HepG2 (cell line): ENCODE data around the gene COX7C. TPM values are rescaled to one million over a fixed set of nuclear protein-coding genes. Genes with fewer than 3 reads are reported as not detected.

Experiments used
- ELF3 ChIP-seq: IDR thresholded peaks from 2 replicates; pipeline ENCODE4 v1.6.1; 2016; ENCODE audit warnings: missing genetic modification reagents, missing compliant biosample characterization
- MBNL3 ChIP-seq: fragments of 250-450 bp; sonication (Bioruptor Pico); conservative IDR thresholded peaks from 2 replicates; pipeline ENCODE4 v1.8.0; 2022; ENCODE audit warnings: mild to moderate bottlenecking, inconsistent platforms
- MTA3 ChIP-seq: sonication (generic); formaldehyde crosslinking; IDR thresholded peaks from 2 replicates; pipeline ENCODE4 v1.4.0; 2020; ENCODE audit warnings: missing genetic modification reagents
- NPAS2 ChIP-seq: sonication (generic); formaldehyde crosslinking; IDR thresholded peaks from 2 replicates; pipeline ENCODE4 v1.8.0; 2022; ENCODE audit warnings: mild to moderate bottlenecking, missing genetic modification reagents, borderline replicate concordance
- SAFB2 ChIP-seq: sonication (generic); formaldehyde crosslinking; IDR thresholded peaks from 2 replicates; pipeline ENCODE4 v1.5.1; 2020; ENCODE audit warnings: missing genetic modification reagents, low read depth, mild to moderate bottlenecking, borderline replicate concordance
- SIX4 ChIP-seq: sonication (generic); formaldehyde crosslinking; IDR thresholded peaks from 2 replicates; pipeline ENCODE4 v1.4.0; 2020; ENCODE audit warnings: missing genetic modification reagents
- YEATS4 ChIP-seq: sonication (generic); formaldehyde crosslinking; IDR thresholded peaks from 2 replicates; pipeline ENCODE4 v1.4.0; 2020; ENCODE audit warnings: missing genetic modification reagents, borderline replicate concordance
- ZNF256 ChIP-seq: sonication (generic); formaldehyde crosslinking; conservative IDR thresholded peaks from 2 replicates; pipeline ENCODE4 v1.4.0; 2020; ENCODE audit warnings: missing genetic modification reagents
- ZNF788 ChIP-seq: sonication (generic); formaldehyde crosslinking; IDR thresholded peaks from 2 replicates; pipeline ENCODE4 v1.5.0; 2020; ENCODE audit warnings: mild to moderate bottlenecking, missing genetic modification reagents, borderline replicate concordance
- ZSCAN30 ChIP-seq: sonication (generic); formaldehyde crosslinking; IDR thresholded peaks from 2 replicates; pipeline ENCODE4 v1.5.0; 2020; ENCODE audit warnings: mild to moderate bottlenecking, missing genetic modification reagents
- polyA plus RNA-seq, 8 experiments: library from polyadenylated mRNA; depleted of rRNA in 3 of 8; stranded (reverse) in 7 of 8; unstranded in 1 of 8; fragments of >200 nt; fragmentation: Illumina TruSeq in 4 of 8; extraction: Trizol in 4 of 8; gene quantifications; 2 replicates each; pipeline versions ENCODE4 v1.2.1 to v1.2.3, GENCODE V29; 2011 to 2016; ENCODE audit warnings: low read depth in 4 of 8, missing spikeins in 1 of 8, mixed read lengths in 1 of 8; ENCODE audit not compliant: insufficient read depth in 1 of 8
- total RNA-seq, 5 experiments: library from RNA; depleted of rRNA; stranded (reverse); fragments of >200 nt; fragmentation: Illumina TruSeq; extraction: Trizol; gene quantifications; 2 replicates each; pipeline ENCODE4 v1.2.3, GENCODE V29; 2016; ENCODE audit warnings: low read depth in 1 of 5
- TF ChIP-seq, protein P1 (sequence below): sonication (generic); formaldehyde crosslinking; IDR thresholded peaks from 2 replicates; pipeline ENCODE4 v1.4.0; 2020; ENCODE audit warnings: missing genetic modification reagents, borderline replicate concordance
- TF ChIP-seq, protein P2 (sequence below), 2 experiments: fragments of 450-650 bp in 1 of 2; sonication (generic) in 1 of 2; formaldehyde crosslinking in 1 of 2; IDR thresholded peaks; 2 replicates each; pipeline versions ENCODE4 v1.6.1 to v1.8.0; 2016 to 2022; ENCODE audit warnings: antibody characterized with exemption in 1 of 2, mild to moderate bottlenecking in 1 of 2, missing genetic modification reagents in 1 of 2
- TF ChIP-seq, protein P3 (sequence below): sonication (generic); formaldehyde crosslinking; IDR thresholded peaks from 2 replicates; pipeline ENCODE4 v1.5.0; 2020; ENCODE audit warnings: missing genetic modification reagents
- TF ChIP-seq, protein P4 (sequence below): sonication (generic); formaldehyde crosslinking; IDR thresholded peaks from 2 replicates; pipeline ENCODE4 v1.4.0; 2020; ENCODE audit warnings: mild to moderate bottlenecking, missing genetic modification reagents
- TF ChIP-seq, protein P5 (sequence below): sonication (generic); formaldehyde crosslinking; IDR thresholded peaks from 2 replicates; pipeline ENCODE4 v1.4.0; 2020; ENCODE audit warnings: missing genetic modification reagents, low read depth, mild to moderate bottlenecking, borderline replicate concordance

The COX7C gene
- total and polyA plus RNA-seq, 2 of the 13 experiments (the other 11 are each of a cell fraction or from before 2014, with no cell fraction given), result 538 to 635 TPM

DNA sequence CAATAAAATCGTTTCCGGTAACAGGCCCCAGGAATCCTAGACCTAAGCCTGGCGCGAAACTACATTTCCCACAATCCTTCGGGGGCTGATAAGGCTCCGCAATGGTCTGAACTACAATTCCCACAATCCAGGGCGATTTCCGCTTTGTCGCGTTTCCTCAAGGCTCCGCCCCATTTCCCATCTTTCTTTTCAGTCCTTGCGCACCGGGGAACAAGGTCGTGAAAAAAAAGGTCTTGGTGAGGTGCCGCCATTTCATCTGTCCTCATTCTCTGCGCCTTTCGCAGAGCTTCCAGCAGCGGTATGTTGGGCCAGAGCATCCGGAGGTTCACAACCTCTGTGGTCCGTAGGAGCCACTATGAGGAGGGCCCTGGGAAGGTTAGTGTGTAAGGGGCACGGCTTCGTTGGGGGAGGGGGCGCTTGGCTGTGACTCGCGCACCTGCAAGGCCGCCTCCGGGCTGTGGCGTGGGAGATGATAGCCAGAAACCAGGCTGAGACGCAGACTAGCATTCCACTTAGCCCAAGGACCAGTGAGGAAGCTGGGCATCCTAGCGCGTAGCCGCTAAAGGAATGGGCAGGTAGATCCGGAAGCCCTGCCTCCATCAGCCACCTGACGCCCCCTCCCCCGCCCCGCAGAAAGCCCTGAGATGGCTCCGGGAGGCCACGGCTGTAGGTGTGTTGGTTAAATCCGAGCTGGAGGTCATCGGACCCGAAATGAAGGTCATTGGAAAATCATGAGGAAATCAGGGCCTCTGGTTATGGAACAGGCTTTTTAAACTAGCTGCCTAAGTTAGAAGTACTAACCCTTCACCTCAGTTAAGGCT lies at the start of gene COX7C (continued):
- TF ChIP-seq YEATS4 (CRISPR knock-in tag) (peak; percentile 80), NPAS2 (no peak), ZNF256 (no peak), SAFB2 (CRISPR knock-in tag) (no peak; the same call in 1 of the 2 replicates), ZSCAN30 (CRISPR knock-in tag) (no peak; the same call in none of the 2 replicates), MBNL3 (CRISPR knock-in tag) (no peak), MTA3 (CRISPR knock-in tag) (no peak), ZNF788 (peak; percentile 11; the same call in 1 of the 2 replicates), ELF3 (CRISPR knock-in tag) (peak; percentile 88), SIX4 (no peak; the same call in 1 of the 2 replicates)
- TF ChIP-seq, protein P1, sequence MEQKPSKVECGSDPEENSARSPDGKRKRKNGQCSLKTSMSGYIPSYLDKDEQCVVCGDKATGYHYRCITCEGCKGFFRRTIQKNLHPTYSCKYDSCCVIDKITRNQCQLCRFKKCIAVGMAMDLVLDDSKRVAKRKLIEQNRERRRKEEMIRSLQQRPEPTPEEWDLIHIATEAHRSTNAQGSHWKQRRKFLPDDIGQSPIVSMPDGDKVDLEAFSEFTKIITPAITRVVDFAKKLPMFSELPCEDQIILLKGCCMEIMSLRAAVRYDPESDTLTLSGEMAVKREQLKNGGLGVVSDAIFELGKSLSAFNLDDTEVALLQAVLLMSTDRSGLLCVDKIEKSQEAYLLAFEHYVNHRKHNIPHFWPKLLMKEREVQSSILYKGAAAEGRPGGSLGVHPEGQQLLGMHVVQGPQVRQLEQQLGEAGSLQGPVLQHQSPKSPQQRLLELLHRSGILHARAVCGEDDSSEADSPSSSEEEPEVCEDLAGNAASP (CRISPR knock-in tag), result no peak; the same call in 1 of the 2 replicates
- TF ChIP-seq, protein P2, sequence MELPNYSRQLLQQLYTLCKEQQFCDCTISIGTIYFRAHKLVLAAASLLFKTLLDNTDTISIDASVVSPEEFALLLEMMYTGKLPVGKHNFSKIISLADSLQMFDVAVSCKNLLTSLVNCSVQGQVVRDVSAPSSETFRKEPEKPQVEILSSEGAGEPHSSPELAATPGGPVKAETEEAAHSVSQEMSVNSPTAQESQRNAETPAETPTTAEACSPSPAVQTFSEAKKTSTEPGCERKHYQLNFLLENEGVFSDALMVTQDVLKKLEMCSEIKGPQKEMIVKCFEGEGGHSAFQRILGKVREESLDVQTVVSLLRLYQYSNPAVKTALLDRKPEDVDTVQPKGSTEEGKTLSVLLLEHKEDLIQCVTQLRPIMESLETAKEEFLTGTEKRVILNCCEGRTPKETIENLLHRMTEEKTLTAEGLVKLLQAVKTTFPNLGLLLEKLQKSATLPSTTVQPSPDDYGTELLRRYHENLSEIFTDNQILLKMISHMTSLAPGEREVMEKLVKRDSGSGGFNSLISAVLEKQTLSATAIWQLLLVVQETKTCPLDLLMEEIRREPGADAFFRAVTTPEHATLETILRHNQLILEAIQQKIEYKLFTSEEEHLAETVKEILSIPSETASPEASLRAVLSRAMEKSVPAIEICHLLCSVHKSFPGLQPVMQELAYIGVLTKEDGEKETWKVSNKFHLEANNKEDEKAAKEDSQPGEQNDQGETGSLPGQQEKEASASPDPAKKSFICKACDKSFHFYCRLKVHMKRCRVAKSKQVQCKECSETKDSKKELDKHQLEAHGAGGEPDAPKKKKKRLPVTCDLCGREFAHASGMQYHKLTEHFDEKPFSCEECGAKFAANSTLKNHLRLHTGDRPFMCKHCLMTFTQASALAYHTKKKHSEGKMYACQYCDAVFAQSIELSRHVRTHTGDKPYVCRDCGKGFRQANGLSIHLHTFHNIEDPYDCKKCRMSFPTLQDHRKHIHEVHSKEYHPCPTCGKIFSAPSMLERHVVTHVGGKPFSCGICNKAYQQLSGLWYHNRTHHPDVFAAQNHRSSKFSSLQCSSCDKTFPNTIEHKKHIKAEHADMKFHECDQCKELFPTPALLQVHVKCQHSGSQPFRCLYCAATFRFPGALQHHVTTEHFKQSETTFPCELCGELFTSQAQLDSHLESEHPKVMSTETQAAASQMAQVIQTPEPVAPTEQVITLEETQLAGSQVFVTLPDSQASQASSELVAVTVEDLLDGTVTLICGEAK (IDR thresholded peaks at IDR 0.05), result no peak
- TF ChIP-seq, protein P2 (CRISPR knock-in tag; IDR thresholded peaks at IDR 0.05), result peak; percentile 19; the same call in 1 of the 2 replicates
- TF ChIP-seq, protein P3, sequence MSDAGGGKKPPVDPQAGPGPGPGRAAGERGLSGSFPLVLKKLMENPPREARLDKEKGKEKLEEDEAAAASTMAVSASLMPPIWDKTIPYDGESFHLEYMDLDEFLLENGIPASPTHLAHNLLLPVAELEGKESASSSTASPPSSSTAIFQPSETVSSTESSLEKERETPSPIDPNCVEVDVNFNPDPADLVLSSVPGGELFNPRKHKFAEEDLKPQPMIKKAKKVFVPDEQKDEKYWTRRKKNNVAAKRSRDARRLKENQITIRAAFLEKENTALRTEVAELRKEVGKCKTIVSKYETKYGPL, result no peak
- TF ChIP-seq, protein P4, sequence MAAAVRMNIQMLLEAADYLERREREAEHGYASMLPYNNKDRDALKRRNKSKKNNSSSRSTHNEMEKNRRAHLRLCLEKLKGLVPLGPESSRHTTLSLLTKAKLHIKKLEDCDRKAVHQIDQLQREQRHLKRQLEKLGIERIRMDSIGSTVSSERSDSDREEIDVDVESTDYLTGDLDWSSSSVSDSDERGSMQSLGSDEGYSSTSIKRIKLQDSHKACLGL (CRISPR knock-in tag), result no peak
- TF ChIP-seq, protein P5, sequence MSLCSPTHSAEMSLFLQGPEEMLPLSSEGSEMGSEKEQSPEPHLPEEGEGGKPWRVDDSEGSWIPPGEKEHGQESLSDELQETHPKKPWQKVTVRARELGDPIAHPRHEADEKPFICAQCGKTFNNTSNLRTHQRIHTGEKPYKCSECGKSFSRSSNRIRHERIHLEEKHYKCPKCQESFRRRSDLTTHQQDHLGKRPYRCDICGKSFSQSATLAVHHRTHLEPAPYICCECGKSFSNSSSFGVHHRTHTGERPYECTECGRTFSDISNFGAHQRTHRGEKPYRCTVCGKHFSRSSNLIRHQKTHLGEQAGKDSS (CRISPR knock-in tag), result no peak
